Astrocyte (in vitro differentiated cells and primary cell): ENCODE measurements around the gene C1QTNF5.

Source experiments
- CTCF ChIP-seq: IDR thresholded peaks from 2 replicates; pipeline ENCODE4 v1.5.1; 2011; ENCODE audit warnings: low read depth, mild to moderate bottlenecking, inconsistent platforms, low read length, moderate library complexity; ENCODE audit not compliant: insufficient read depth
- EZH2 ChIP-seq: IDR thresholded peaks from 2 replicates; pipeline ENCODE4 v1.6.1; 2012; ENCODE audit warnings: mild to moderate bottlenecking, low read length, inconsistent platforms; ENCODE audit not compliant: insufficient read depth

DNA sequence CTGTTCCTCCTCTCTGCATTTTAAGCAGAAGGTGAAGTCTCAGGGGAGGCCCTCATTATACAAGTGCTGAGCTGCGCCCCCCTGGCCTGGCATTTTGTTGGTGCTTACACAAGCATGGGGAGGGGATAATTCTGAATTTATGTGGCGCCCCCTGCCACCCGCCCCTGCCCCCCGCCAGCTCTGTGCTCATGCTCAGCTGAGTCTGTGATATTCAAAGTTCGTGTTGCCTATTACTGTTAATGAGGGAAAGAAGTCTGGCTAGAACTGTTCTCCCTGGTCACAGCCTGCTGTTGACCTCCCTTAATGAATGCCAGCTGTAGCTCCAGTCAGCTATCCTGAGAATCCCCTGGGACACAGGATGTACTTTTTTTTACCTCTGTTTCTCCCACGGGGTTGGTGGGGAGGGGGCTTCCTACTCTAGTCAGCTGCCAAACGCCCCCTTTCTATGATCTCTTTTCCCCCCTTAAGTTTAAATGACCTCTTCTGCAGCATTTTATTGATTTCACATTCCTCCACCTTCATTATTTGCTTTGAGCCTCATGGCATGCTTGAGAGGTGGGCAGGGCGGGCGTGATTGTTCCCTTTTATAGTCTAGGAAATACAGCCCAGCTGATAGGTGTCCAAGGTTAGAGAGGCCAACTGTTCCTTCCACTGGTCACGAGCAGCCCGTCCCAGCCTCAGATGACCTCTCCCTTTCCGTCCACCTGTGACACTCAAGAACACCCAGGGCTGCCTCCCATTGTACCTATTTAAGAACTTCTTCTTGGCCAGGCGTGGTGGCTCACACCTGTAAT lies 28.6 kb upstream of the C1QTNF5 start:
- no peak for TF ChIP-seq CTCF
- TF ChIP-seq EZH2 = no peak
